Thoracic aorta (tissue), 2 donors: ENCODE results near the gene ADGRB2. TPM values are rescaled to one million over a fixed set of nuclear protein-coding genes. Genes with fewer than 3 reads are reported as not detected.
A peak's percentile ranks its signal among the peaks of the same experiment; 100 is the strongest.

Source experiments
- ATAC-seq: fragments of 150-250 bp; one replicate; pipeline ENCODE4 v1.8.0; 2017; ENCODE audit warnings: low read depth; ENCODE audit not compliant: insufficient number of reproducible peaks, low FRiP score
- DNase-seq: peaks from one replicate; pipeline ENCODE4 v3.0.0-alpha.2; 2020; ENCODE audit warnings: low spot score
- H3K27ac ChIP-seq, 2 donors: fragments of 200-600 bp; sonication (generic); 1 replicate in 1 of 2; 2 replicates in 1 of 2; pipeline ENCODE4 v1.5.1; 2016; ENCODE audit warnings: mild to moderate bottlenecking in 2 of 2, moderate library complexity in 2 of 2
- H3K27me3 ChIP-seq: fragments of 200-600 bp; sonication (generic); replicated peaks from 2 replicates; pipeline ENCODE4 v1.6.0; 2016; ENCODE audit warnings: mild to moderate bottlenecking; ENCODE audit not compliant: insufficient read depth
- H3K36me3 ChIP-seq: fragments of 200-600 bp; sonication (generic); one replicate; pipeline ENCODE4 v1.5.1; 2016
- H3K4me1 ChIP-seq, 2 donors: fragments of 200-600 bp; sonication (generic); 1 replicate in 1 of 2; 2 replicates in 1 of 2; pipeline versions ENCODE4 v1.5.1 to v1.6.0; 2016; ENCODE audit warnings: low read depth in 2 of 2, mild to moderate bottlenecking in 1 of 2; ENCODE audit not compliant: control insufficient read depth in 1 of 2
- H3K4me3 ChIP-seq: fragments of 200-600 bp; sonication (generic); 2 replicates; pipeline ENCODE4 v1.5.1; 2016; ENCODE audit warnings: mild to moderate bottlenecking
- H3K9me3 ChIP-seq: fragments of 200-600 bp; sonication (generic); 2 replicates; pipeline ENCODE4 v1.5.1; 2016
- total RNA-seq, 2 donors: library from RNA; depleted of rRNA; stranded (reverse); fragments of >200 nt; gene quantifications; one replicate each; pipeline versions ENCODE4 v1.1.0 to v1.2.3, GENCODE V29; 2016
- TF ChIP-seq, protein P1 (sequence below): fragments of 200-600 bp; sonication (generic); IDR thresholded peaks from one replicate; pipeline ENCODE4 v1.5.1; 2019; ENCODE audit warnings: antibody characterized with exemption

ADGRB2 gene
- total RNA-seq, 2 donors from 2014 or later = 1.5 TPM

DNA sequence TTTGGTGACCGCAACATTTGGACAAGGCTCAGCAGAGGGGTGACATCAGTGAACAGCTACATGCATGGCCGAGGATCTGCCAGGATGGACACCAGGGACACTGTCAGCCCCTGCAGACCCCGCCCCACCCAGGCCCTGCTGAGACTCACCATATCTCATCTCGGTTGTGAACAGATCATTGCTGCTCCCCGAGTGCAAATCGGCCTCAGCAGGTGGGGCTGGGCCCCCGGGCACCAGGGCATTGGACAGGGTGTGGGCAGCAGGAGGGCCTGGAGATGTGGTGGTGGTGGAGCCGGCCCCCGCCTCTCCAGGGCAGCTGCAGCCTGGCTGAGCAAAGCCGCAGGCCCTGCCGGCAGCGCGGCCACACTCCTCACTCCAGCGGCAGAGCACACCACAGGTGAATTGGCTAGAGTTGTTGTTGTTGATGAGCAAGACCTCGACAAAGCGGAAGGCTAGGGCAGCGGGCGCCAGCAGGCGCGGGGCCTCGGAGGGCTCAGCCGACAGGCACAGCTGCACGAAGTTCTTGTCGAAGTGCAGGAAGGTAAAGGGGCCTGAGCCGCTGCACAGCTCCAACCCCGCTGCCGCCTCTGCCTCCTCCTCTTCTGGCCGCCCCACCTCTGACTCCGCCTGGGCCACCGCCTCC lies 8.2 kb downstream of the ADGRB2 start:
- H3K9me3 ChIP-seq = no peaks in the 10 kb centered on the region
- H3K36me3 ChIP-seq = no peaks in the 10 kb centered on the region
- TF ChIP-seq, protein P1, sequence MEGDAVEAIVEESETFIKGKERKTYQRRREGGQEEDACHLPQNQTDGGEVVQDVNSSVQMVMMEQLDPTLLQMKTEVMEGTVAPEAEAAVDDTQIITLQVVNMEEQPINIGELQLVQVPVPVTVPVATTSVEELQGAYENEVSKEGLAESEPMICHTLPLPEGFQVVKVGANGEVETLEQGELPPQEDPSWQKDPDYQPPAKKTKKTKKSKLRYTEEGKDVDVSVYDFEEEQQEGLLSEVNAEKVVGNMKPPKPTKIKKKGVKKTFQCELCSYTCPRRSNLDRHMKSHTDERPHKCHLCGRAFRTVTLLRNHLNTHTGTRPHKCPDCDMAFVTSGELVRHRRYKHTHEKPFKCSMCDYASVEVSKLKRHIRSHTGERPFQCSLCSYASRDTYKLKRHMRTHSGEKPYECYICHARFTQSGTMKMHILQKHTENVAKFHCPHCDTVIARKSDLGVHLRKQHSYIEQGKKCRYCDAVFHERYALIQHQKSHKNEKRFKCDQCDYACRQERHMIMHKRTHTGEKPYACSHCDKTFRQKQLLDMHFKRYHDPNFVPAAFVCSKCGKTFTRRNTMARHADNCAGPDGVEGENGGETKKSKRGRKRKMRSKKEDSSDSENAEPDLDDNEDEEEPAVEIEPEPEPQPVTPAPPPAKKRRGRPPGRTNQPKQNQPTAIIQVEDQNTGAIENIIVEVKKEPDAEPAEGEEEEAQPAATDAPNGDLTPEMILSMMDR = no peak
- no peak for DNase-seq
- ATAC-seq = no peak
- no peak overlapping the region for H3K4me3 ChIP-seq
- H3K27ac ChIP-seq = no peak overlapping the region
- H3K4me1 ChIP-seq = peaks cover 13 to 44% of the 10 kb centered on the region in 2 donors
- no peaks in the 10 kb centered on the region for H3K27me3 ChIP-seq

DNA sequence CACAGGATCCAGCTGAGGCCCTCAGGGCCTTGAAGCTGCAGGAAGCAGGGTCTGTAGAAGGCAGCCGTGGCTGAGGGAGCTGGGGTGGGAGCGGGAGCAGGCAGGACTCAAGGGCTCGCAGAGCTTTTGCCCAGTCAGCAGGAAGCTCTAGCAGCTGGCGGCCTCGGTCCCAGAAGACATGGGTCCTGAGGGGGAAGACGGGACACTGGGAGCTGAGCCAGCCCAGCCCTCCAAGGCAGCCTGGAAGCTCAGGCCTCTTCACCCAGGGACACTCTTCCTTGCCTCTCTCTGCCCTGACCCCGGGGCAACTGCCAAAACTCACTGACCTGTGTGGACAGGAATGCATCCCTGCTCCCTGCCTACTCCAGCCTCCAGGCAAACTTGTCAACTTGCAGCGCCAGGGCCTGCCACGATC lies 8.9 kb downstream of the ADGRB2 start:
- H3K4me3 ChIP-seq = no peak overlapping the region
- H3K27ac ChIP-seq = no peak overlapping the region
- no peaks in the 10 kb centered on the region for H3K36me3 ChIP-seq
- no peaks in the 10 kb centered on the region for H3K27me3 ChIP-seq
- DNase-seq = no peak
- ATAC-seq = no peak
- no peaks in the 10 kb centered on the region for H3K9me3 ChIP-seq
- H3K4me1 ChIP-seq = peaks cover 13 to 36% of the 10 kb centered on the region in 2 donors
- TF ChIP-seq, protein P1 = no peak

DNA sequence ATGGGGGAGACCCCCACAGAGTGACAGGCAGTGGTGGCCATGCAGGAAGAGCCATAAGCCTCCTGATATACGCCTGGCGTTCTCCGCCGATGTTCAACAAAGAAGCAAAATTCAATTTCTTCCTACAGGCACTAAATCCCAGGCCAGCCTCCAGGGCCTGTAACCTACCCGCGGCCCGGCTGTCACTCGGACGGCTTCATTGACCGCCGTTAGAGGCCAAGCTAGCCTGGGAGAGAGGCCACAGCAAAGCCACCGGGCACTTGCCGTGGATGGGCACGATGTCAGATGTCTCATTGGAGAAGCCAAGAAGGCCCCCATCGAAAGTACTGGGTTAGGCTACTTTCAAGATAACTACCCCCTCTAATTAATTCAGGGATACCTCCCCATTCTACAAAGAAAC lies 9.7 kb downstream of the ADGRB2 start:
- H3K9me3 ChIP-seq = no peaks in the 10 kb centered on the region
- H3K36me3 ChIP-seq = no peaks in the 10 kb centered on the region
- no peak overlapping the region for H3K27ac ChIP-seq
- ATAC-seq (no peak), DNase-seq (no peak)
- TF ChIP-seq, protein P1 = no peak
- peaks cover 13 to 33% of the 10 kb centered on the region in 2 donors for H3K4me1 ChIP-seq
- H3K4me3 ChIP-seq = no peak overlapping the region
- H3K27me3 ChIP-seq = no peaks in the 10 kb centered on the region

DNA sequence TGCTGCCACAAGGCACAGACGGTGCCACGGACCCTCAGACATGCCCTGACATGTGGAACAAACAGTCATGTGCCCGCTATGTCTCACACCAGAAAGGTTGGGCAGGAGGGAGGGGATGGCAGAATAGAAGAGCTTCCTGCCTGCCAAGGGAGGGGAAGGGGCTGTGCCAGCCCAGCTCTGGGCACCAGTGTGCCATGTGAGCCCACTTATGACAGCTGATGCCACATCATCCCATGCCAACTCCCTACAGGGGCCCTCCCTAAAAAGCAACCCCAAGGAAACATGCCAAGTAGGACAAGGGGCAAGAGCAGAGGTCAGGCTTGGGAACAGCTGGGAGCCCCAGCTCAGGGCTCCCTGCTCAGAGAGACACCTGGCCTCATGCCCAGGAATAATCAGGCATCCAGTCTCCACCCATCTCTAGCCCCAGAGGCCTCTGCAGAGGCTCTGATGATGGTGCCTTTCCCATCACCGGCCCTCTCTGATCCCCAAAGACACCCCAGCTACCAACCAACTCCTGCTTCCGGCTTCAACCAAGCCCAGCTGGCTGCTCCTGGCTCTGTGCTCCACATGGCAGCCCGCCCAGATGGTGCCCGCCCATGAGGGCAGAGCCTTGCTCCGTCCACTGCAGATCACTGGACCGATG lies 10.3 kb downstream of the ADGRB2 start:
- ATAC-seq (no peak), DNase-seq (no peak)
- Histone ChIP-seq H3K9me3 (no peaks in the 10 kb centered on the region), H3K4me1 (peaks cover 13 to 33% of the 10 kb centered on the region in 2 donors), H3K36me3 (no peaks in the 10 kb centered on the region), H3K27ac (peak overlapping the region; percentile 56 to 72), H3K27me3 (no peaks in the 10 kb centered on the region), H3K4me3 (no peak overlapping the region)
- TF ChIP-seq, protein P1 = no peak

DNA sequence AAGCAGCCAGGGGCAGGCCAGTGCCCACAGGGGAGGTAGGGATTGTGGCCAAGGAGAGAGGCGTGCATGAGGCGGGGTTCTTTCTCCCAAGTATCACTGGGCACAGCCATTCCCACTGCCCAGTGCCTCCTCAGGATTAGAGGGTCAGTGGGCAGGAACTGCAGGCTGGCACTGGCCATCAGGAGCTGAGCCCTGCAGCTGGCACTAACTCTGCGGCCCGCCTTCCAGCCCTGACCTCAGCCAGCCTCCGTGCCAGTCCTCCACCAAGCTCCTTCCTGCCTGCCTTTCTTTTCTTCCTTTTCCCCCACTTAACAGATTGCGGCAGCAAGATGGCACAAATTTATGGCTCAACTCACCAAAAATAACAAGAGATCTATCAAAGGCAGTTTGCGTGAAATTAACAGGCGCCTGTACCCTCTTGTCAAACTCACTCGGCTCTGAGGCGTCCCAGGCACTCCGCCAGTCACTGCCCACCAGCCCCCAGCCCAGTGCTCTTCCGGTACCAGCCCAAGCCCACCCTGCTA lies 11.1 kb downstream of the ADGRB2 start:
- TF ChIP-seq, protein P1 = no peak
- no peaks in the 10 kb centered on the region for H3K36me3 ChIP-seq
- peak overlapping the region; percentile 56 to 72 for H3K27ac ChIP-seq
- H3K4me3 ChIP-seq = no peak overlapping the region
- no peak for ATAC-seq
- DNase-seq = no peak
- no peaks in the 10 kb centered on the region for H3K9me3 ChIP-seq
- peaks cover 13 to 33% of the 10 kb centered on the region in 2 donors for H3K4me1 ChIP-seq
- no peaks in the 10 kb centered on the region for H3K27me3 ChIP-seq
